K562 (cell line): ENCODE results near the gene FRMD4B. TPM values are rescaled to one million over a fixed set of nuclear protein-coding genes. Genes with fewer than 3 reads are reported as not detected.

ENCODE experiments used
- ATAC-seq: fragments of 200-7000 bp; cut with Tn5 transposase; 3 replicates; pipeline ENCODE4 v1.9.1; 2020; ENCODE audit warnings: moderate library complexity
- BruUV-seq: library from RNA; stranded (reverse); fragments of 400-500 nt; replicated peaks from 2 replicates; lab custom pipeline; 2021; lab: Mats Ljungman, UMichigan
- CTCF ChIA-PET: fragments of 300-600 bp; formaldehyde crosslinking; extraction: SDS; loops from one replicate; lab custom pipeline; 2021; ENCODE audit warnings: low intra/inter-chr PET ratio; lab: Yijun Ruan, JAX
- POLR2A ChIA-PET: fragments of 300-600, 350-650 bp; sonication (Branson Sonifier 250); formaldehyde crosslinking; extraction: SDS; loops from one replicate; lab custom pipeline; 2021; ENCODE audit warnings: antibody characterized with exemption, inconsistent platforms; lab: Yijun Ruan, JAX
- DNase-seq, 4 experiments: peaks; one replicate each; pipeline versions ENCODE4 v3.0.0 to v3.0.0-alpha.2; 2011 to 2018; ENCODE audit warnings: low spot score in 3 of 4, mixed read lengths in 3 of 4; ENCODE audit errors: extremely low read depth in 1 of 4
- FAIRE-seq: peaks from 2 replicates; lab custom pipeline; 2011; peaks lifted over from hg19 to GRCh38; lab: Jason Lieb, UNC
- H2AFZ ChIP-seq: 2 replicates; pipeline ENCODE4 v1.6.0; 2011; ENCODE audit warnings: low read depth, low read length, control low read depth, inconsistent platforms
- H3K27ac ChIP-seq: fragments of 200-600 bp; 3 replicates; pipeline ENCODE4 v1.8.0; 2011; ENCODE audit warnings: low read depth, mild to moderate bottlenecking, control low read depth, inconsistent platforms, low read length, moderate library complexity, mixed read lengths; ENCODE audit errors: extremely low read depth
- H3K27me3 ChIP-seq, 2 experiments: fragments of 300-600 bp in 1 of 2; 2 replicates in 1 of 2; 3 replicates in 1 of 2; pipeline versions ENCODE4 v1.6.0 to v1.8.0; 2011; ENCODE audit warnings: inconsistent platforms in 2 of 2, low read length in 2 of 2, mild to moderate bottlenecking in 1 of 2, mixed read lengths in 1 of 2, moderate library complexity in 1 of 2; ENCODE audit not compliant: control insufficient read depth in 2 of 2, insufficient read depth in 2 of 2
- H3K36me3 ChIP-seq: fragments of 300-600 bp; 3 replicates; pipeline ENCODE4 v1.8.0; 2011; ENCODE audit warnings: mild to moderate bottlenecking, low read length, inconsistent platforms; ENCODE audit not compliant: control insufficient read depth, insufficient read depth
- H3K4me1 ChIP-seq, 2 experiments: fragments of 200-600 bp in 1 of 2; replicated peaks in 1 of 2; 2 replicates in 1 of 2; 3 replicates in 1 of 2; pipeline versions ENCODE4 v1.5.1 to v1.8.0; 2011; ENCODE audit warnings: inconsistent platforms in 2 of 2, low read length in 2 of 2, mild to moderate bottlenecking in 1 of 2, mixed read lengths in 1 of 2, moderate library complexity in 1 of 2; ENCODE audit not compliant: control insufficient read depth in 2 of 2, insufficient read depth in 2 of 2
- H3K4me2 ChIP-seq: 2 replicates; pipeline ENCODE4 v1.6.1; 2011; ENCODE audit warnings: low read length, control low read depth, inconsistent platforms, mixed read lengths; ENCODE audit not compliant: insufficient read depth
- H3K4me3 ChIP-seq: fragments of 200-600 bp; sonication (generic), shearing (Covaris generic); 2 replicates; pipeline ENCODE4 v1.5.1; 2016; ENCODE audit warnings: control low read depth, inconsistent platforms
- H3K79me2 ChIP-seq: fragments of 200-600 bp; 3 replicates; pipeline ENCODE4 v1.8.0; 2011; ENCODE audit warnings: low read length, inconsistent platforms; ENCODE audit not compliant: control insufficient read depth, insufficient read depth
- H3K9ac ChIP-seq, 2 experiments: 2 replicates each; pipeline versions ENCODE4 v1.6.0 to v1.6.1; 2011; ENCODE audit warnings: low read depth in 2 of 2, low read length in 2 of 2, control low read depth in 1 of 2, inconsistent platforms in 1 of 2, mild to moderate bottlenecking in 1 of 2, mixed read lengths in 1 of 2; ENCODE audit not compliant: insufficient read depth in 1 of 2
- H3K9me1 ChIP-seq: one replicate; pipeline ENCODE4 v1.6.0; 2011; ENCODE audit warnings: inconsistent platforms, mild to moderate bottlenecking, low read length, moderate library complexity; ENCODE audit not compliant: control insufficient read depth, insufficient read depth
- H3K9me3 ChIP-seq: replicated peaks from 2 replicates; pipeline ENCODE4 v1.5.1; 2011; ENCODE audit warnings: low read depth, low read length, inconsistent platforms; ENCODE audit not compliant: control insufficient read depth, insufficient read depth
- H4K20me1 ChIP-seq: replicated peaks from 2 replicates; pipeline ENCODE4 v1.6.1; 2011; ENCODE audit warnings: low read length, inconsistent platforms, mixed read lengths; ENCODE audit not compliant: control insufficient read depth, insufficient read depth
- MCM2 ChIP-seq: fragments of 450-650 bp; IDR thresholded peaks from 2 replicates; pipeline ENCODE4 v1.6.1; 2017; ENCODE audit warnings: low read depth, mild to moderate bottlenecking
- NFIX ChIP-seq: fragments of 250-450 bp; sonication (Bioruptor Pico); IDR thresholded peaks from 2 replicates; pipeline ENCODE4 v1.4.0; 2020; ENCODE audit warnings: low read depth, mild to moderate bottlenecking, moderate library complexity
- WGBS: fragments of 100-300 bp; shearing (Covaris generic); methylation state at CpG from one replicate; pipeline ENCODE4 v1.1.6; 2016; ENCODE audit warnings: low coverage, mixed read lengths; ENCODE audit not compliant: insufficient coverage; ENCODE audit errors: missing lambda C conversion rate; 5-methylcytosine and 5-hydroxymethylcytosine counted together
- in situ Hi-C: fragments of 300-500 bp; cut with MboI; formaldehyde crosslinking; loops from 4 replicates; pipeline ENCODE4 v1.15.0; 2018; ENCODE audit warnings: inconsistent platforms, mixed read lengths
- intact Hi-C: fragments of 100-400 bp; cut with micrococcal nuclease; formaldehyde crosslinking; loops from 2 replicates; pipeline ENCODE4 v1.14.2; 2022
- polyA plus RNA-seq, 8 experiments: library from polyadenylated mRNA; depleted of rRNA in 4 of 8; stranded (reverse) in 5 of 8; unstranded in 3 of 8; fragments of >200 nt; fragmentation: Nextera tagmentation in 2 of 8; fragmentation: Illumina TruSeq in 1 of 8; extraction: Ambion mirVana in 2 of 8; extraction: Trizol in 1 of 8; gene quantifications; 2 replicates each; pipeline versions ENCODE4 v1.2.1 to v1.2.3, GENCODE V29; 2011 to 2014; ENCODE audit warnings: inconsistent platforms in 1 of 8, missing spikeins in 1 of 8
- total RNA-seq, 7 experiments: library from RNA; depleted of rRNA in 6 of 7; stranded (reverse); fragments of >200 nt in 6 of 7; fragmentation: Illumina TruSeq in 2 of 7; extraction: Trizol in 2 of 7; gene quantifications; 2 replicates each; pipeline versions ENCODE4 v1.2.1 to v1.2.3, GENCODE V29; 2011 to 2021; ENCODE audit warnings: low replicate concordance in 1 of 7
- TF ChIP-seq, protein P1 (sequence below): fragments of 450-650 bp; IDR thresholded peaks from 2 replicates; pipeline ENCODE4 v1.6.1; 2016
- TF ChIP-seq, protein P2 (sequence below): IDR thresholded peaks from 2 replicates; pipeline ENCODE4 v1.6.1; 2011; ENCODE audit warnings: borderline replicate concordance, low read depth, mild to moderate bottlenecking, moderate library complexity, low read length; ENCODE audit not compliant: insufficient read depth, poor library complexity, severe bottlenecking
- TF ChIP-seq, protein P3 (sequence below), 2 experiments: fragments of 450-650 bp; IDR thresholded peaks; 2 replicates each; pipeline ENCODE4 v1.6.1; 2016; ENCODE audit warnings: mild to moderate bottlenecking in 2 of 2, borderline replicate concordance in 1 of 2, low read depth in 1 of 2, moderate library complexity in 1 of 2

The FRMD4B gene
- total and polyA plus RNA-seq, 9 of the 15 experiments (the other 6 are each of a cell fraction or from before 2014, with no cell fraction given), result 0.03 to 0.09 (median 0.04) TPM; not detected in 3

DNA sequence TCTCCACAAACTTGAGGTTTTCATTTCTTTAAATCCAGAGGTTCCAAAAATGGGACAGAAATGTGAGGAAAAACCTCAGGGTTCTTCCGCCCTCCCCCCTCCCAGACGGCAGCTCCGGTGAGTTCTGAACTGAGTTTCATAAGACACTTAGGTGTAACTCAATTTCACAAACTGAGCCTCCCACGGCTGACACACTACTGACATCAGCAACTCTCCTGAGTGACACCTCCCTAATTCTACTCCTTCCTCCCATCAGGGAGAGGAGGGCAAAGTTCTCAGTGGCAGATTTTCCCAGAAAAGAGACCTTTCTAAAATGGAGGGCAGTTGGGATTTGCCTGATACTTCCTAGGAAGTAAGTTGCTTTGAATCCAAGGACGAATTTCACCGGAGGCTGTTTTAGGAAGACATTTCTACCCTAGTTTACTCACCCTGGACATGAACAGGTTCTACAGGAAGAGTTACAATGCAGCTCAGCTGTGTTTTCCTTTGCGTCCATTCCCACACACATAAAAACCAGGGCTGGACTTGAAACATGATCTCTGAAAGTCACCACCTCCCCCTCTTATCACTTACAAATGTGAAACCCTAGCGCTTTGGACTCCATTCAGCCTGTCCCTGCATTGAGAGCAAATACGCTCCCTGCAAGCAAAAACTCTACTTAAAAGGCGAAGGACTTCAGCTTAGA is 185.4 kb downstream of the FRMD4B start (continued):
- TF ChIP-seq, protein P1, sequence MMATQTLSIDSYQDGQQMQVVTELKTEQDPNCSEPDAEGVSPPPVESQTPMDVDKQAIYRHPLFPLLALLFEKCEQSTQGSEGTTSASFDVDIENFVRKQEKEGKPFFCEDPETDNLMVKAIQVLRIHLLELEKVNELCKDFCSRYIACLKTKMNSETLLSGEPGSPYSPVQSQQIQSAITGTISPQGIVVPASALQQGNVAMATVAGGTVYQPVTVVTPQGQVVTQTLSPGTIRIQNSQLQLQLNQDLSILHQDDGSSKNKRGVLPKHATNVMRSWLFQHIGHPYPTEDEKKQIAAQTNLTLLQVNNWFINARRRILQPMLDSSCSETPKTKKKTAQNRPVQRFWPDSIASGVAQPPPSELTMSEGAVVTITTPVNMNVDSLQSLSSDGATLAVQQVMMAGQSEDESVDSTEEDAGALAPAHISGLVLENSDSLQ, result peak; percentile 92

DNA sequence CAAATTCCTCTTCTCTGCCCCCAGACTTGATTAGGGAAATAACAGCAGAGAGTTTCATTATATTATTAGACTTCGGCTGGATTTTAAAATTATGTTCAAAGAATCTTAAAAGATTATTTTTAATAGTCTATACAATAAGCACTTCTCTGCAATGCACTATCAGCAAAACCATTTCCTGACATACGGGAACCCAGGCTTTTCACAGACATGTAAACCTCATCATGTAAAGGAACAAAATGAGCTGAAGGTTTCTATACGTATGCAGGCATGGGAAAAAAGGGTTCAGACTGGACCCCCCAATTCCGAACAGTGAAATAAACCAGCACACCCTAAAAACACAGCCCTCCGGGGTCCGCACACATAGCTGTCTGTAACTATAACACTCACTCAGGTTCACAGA is 185.9 kb downstream of the FRMD4B start:
- BruUV-seq, result no TSS peak
- Histone ChIP-seq H3K4me1 (no peaks in the 10 kb centered on the region), H3K9ac (no peak overlapping the region), H3K36me3 (no peaks in the 10 kb centered on the region), H3K27me3 (peaks cover 5% of the 10 kb centered on the region in 2 experiments; a peak in 4 of 5 replicates), H3K79me2 (no peaks in the 10 kb centered on the region), H3K4me2 (0 out of 2 replicates have a peak overlapping the region, but pooled peaks have one; percentile 25), H3K4me3 (no peak overlapping the region), H3K9me1 (no peaks in the 10 kb centered on the region), H3K27ac (no peak overlapping the region), H4K20me1 (no peaks in the 10 kb centered on the region), H2AFZ (0 out of 2 replicates have a peak overlapping the region, but pooled peaks have one; percentile 16), H3K9me3 (no peaks in the 10 kb centered on the region)
- DNase-seq (no peak), ATAC-seq (no peak), FAIRE-seq (no peak)
- no peak for TF ChIP-seq MCM2
- TF ChIP-seq, protein P2, sequence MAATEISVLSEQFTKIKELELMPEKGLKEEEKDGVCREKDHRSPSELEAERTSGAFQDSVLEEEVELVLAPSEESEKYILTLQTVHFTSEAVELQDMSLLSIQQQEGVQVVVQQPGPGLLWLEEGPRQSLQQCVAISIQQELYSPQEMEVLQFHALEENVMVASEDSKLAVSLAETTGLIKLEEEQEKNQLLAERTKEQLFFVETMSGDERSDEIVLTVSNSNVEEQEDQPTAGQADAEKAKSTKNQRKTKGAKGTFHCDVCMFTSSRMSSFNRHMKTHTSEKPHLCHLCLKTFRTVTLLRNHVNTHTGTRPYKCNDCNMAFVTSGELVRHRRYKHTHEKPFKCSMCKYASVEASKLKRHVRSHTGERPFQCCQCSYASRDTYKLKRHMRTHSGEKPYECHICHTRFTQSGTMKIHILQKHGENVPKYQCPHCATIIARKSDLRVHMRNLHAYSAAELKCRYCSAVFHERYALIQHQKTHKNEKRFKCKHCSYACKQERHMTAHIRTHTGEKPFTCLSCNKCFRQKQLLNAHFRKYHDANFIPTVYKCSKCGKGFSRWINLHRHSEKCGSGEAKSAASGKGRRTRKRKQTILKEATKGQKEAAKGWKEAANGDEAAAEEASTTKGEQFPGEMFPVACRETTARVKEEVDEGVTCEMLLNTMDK, result no peak
- TF ChIP-seq, protein P3, sequence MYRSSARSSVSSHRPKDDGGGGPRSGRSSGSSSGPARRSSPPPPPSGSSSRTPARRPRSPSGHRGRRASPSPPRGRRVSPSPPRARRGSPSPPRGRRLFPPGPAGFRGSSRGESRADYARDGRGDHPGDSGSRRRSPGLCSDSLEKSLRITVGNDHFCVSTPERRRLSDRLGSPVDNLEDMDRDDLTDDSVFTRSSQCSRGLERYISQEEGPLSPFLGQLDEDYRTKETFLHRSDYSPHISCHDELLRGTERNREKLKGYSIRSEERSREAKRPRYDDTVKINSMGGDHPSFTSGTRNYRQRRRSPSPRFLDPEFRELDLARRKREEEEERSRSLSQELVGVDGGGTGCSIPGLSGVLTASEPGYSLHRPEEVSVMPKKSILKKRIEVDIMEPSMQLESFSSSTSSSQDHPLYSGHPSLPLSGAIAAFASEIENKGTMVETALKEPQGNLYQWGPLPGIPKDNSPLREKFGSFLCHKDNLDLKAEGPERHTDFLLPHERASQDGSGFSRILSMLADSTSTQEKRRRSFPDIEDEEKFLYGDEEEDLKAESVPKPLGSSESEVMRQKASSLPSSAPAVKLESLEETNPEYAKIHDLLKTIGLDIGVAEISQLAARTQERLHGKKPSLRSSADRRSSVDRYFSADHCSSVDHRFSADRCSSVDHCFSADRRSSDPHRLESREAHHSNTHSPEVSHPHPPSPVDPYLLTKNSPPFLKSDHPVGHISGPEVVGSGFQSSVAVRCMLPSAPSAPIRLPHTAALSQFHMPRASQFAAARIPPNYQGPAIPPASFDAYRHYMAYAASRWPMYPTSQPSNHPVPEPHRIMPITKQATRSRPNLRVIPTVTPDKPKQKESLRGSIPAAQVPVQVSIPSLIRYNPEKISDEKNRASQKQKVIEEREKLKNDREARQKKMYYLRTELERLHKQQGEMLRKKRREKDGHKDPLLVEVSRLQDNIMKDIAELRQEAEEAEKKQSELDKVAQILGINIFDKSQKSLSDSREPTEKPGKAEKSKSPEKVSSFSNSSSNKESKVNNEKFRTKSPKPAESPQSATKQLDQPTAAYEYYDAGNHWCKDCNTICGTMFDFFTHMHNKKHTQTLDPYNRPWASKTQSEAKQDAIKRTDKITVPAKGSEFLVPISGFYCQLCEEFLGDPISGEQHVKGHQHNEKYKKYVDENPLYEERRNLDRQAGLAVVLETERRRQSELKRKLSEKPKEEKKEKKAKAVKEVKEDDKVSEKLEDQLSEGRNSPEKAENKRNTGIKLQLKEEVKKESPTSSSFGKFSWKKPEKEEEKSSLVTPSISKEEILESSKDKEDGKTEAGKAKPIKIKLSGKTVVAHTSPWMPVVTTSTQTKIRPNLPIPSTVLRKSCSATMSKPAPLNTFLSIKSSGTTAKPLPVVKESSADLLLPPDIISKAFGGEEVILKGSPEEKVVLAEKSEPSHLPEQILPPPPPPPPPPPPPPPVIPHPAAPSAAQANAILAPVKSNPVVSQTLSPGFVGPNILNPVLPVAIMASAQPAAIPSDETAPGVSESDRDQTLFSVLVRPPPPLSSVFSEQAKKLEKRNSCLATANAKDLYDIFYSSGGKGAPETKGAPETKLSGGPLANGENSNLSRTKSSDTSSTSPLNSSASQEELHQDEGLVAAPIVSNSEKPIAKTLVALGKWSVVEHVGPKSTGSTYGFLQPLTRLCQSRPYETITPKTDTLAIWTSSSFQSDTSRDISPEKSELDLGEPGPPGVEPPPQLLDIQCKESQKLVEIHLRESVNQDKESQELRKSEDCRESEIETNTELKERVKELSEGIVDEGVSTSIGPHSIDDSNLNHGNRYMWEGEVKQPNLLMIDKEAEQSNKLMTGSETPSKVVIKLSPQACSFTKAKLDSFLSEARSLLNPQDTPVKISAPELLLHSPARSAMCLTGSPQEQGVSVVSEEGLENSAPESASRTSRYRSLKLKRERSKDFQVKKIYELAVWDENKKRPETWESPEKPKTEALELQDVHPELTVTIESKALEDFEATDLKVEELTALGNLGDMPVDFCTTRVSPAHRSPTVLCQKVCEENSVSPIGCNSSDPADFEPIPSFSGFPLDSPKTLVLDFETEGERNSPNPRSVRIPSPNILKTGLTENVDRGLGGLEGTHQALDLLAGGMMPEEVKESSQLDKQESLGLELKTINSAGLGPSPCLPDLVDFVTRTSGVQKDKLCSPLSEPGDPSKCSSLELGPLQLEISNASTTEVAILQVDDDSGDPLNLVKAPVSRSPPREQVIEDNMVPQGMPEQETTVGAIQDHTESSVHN (IDR thresholded peaks at IDR 0.05; ENCODE audit: borderline replicate concordance in 1 of 2, low read depth in 1 of 2), result no peak
- no peak for TF ChIP-seq NFIX (CRISPR knock-in tag)
- intact Hi-C loops, result no loop called here
- in situ Hi-C loops, result no loop called here
- WGBS, result 10% methylated on average over 6 of the region's 6 CpGs
- POLR2A ChIA-PET, result no interaction called here
- CTCF ChIA-PET, result no interaction called here
